HEK293 (cell line): Measurements from ENCODE around the gene KCNMB2.

Source experiments
- CTCF ChIA-PET: fragments of 350-600 bp; formaldehyde crosslinking; extraction: SDS; loops from one replicate; lab custom pipeline; 2021; ENCODE audit warnings: antibody characterized with exemption; lab: Yijun Ruan, JAX
- POLR2A ChIA-PET: fragments of 300-600 bp; formaldehyde crosslinking; extraction: SDS; loops from one replicate; lab custom pipeline; 2020; ENCODE audit warnings: antibody characterized with exemption, inconsistent platforms; lab: Yijun Ruan, JAX
- H3K27ac ChIP-seq: fragments of 200-500 bp; sonication (Bioruptor generic); 2 replicates; pipeline ENCODE4 v1.5.1; 2014; ENCODE audit warnings: low read depth, low read length, control low read depth, inconsistent platforms; ENCODE audit errors: extremely low read depth
- H3K36me3 ChIP-seq, 2 experiments: fragments of 200-500 bp in 1 of 2; sonication (Bioruptor generic) in 1 of 2; 1 replicate in 1 of 2; 2 replicates in 1 of 2; pipeline ENCODE4 v1.5.1; 2014 to 2017; ENCODE audit warnings: inconsistent platforms in 2 of 2, low read length in 2 of 2; ENCODE audit not compliant: control insufficient read depth in 2 of 2, insufficient read depth in 1 of 2
- H3K4me1 ChIP-seq: fragments of 200-500 bp; sonication (Bioruptor generic); 2 replicates; pipeline ENCODE4 v1.5.1; 2014; ENCODE audit warnings: mild to moderate bottlenecking, low read length, inconsistent platforms; ENCODE audit not compliant: control insufficient read depth, insufficient read depth
- H3K4me3 ChIP-seq: 2 replicates; pipeline ENCODE4 v1.5.1; 2011; ENCODE audit warnings: low read depth, mild to moderate bottlenecking, control low read depth, low read length, moderate library complexity
- H3K9me3 ChIP-seq: fragments of 200-500 bp; sonication (Bioruptor generic); 2 replicates; pipeline ENCODE4 v1.5.1; 2014; ENCODE audit warnings: low read depth, low read length, inconsistent platforms; ENCODE audit not compliant: control insufficient read depth, insufficient read depth
- ATF2 ChIP-seq: fragments of 450-650 bp; formaldehyde crosslinking; IDR thresholded peaks from 2 replicates; pipeline ENCODE4 v1.5.1; 2016; ENCODE audit warnings: missing biosample characterization, missing genetic modification characterization, low read depth
- BCL11B ChIP-seq: fragments of 450-650 bp; formaldehyde crosslinking; IDR thresholded peaks from 2 replicates; pipeline ENCODE4 v1.5.1; 2016; ENCODE audit warnings: low read depth, missing biosample characterization, missing genetic modification characterization
- KLF17 ChIP-seq: fragments of 450-650 bp; formaldehyde crosslinking; IDR thresholded peaks from 2 replicates; pipeline ENCODE4 v1.5.1; 2016; ENCODE audit warnings: missing biosample characterization, missing genetic modification characterization
- PATZ1 ChIP-seq: fragments of 450-650 bp; formaldehyde crosslinking; IDR thresholded peaks from 2 replicates; pipeline ENCODE4 v1.5.1; 2016; ENCODE audit warnings: missing biosample characterization, missing genetic modification characterization
- REST ChIP-seq: fragments of 450-650 bp; formaldehyde crosslinking; IDR thresholded peaks from 2 replicates; pipeline ENCODE4 v1.5.1; 2016; ENCODE audit warnings: missing biosample characterization, missing genetic modification characterization
- SCRT1 ChIP-seq: fragments of 450-650 bp; formaldehyde crosslinking; IDR thresholded peaks from 2 replicates; pipeline ENCODE4 v1.5.1; 2016; ENCODE audit warnings: missing biosample characterization, missing genetic modification characterization, borderline replicate concordance
- ZNF121 ChIP-seq: fragments of 450-650 bp; formaldehyde crosslinking; IDR thresholded peaks from 2 replicates; pipeline ENCODE4 v1.5.1; 2016; ENCODE audit warnings: missing biosample characterization, missing genetic modification characterization
- ZNF18 ChIP-seq: fragments of 450-650 bp; formaldehyde crosslinking; IDR thresholded peaks from 2 replicates; pipeline ENCODE4 v1.5.1; 2016; ENCODE audit warnings: missing biosample characterization, missing genetic modification characterization
- ZNF362 ChIP-seq: fragments of 450-650 bp; formaldehyde crosslinking; IDR thresholded peaks from 2 replicates; pipeline ENCODE4 v1.5.1; 2016; ENCODE audit warnings: missing biosample characterization, missing genetic modification characterization
- ZNF391 ChIP-seq: fragments of 450-650 bp; formaldehyde crosslinking; IDR thresholded peaks from 2 replicates; pipeline ENCODE4 v1.5.1; 2016; ENCODE audit warnings: low read depth, missing biosample characterization, missing genetic modification characterization, borderline replicate concordance
- ZNF473 ChIP-seq: fragments of 450-650 bp; formaldehyde crosslinking; IDR thresholded peaks from 2 replicates; pipeline ENCODE4 v1.5.1; 2017; ENCODE audit warnings: missing biosample characterization, missing genetic modification characterization
- ZNF488 ChIP-seq: fragments of 450-650 bp; formaldehyde crosslinking; IDR thresholded peaks from 2 replicates; pipeline ENCODE4 v1.5.1; 2016; ENCODE audit warnings: missing biosample characterization, missing genetic modification characterization
- ZNF521 ChIP-seq: fragments of 450-650 bp; formaldehyde crosslinking; IDR thresholded peaks from 2 replicates; pipeline ENCODE4 v1.5.1; 2017; ENCODE audit warnings: missing biosample characterization, mild to moderate bottlenecking, missing genetic modification characterization
- ZNF639 ChIP-seq: fragments of 450-650 bp; formaldehyde crosslinking; IDR thresholded peaks from 2 replicates; pipeline ENCODE4 v1.5.1; 2016; ENCODE audit warnings: missing biosample characterization, missing genetic modification characterization
- ZNF658 ChIP-seq: fragments of 450-650 bp; formaldehyde crosslinking; IDR thresholded peaks from 2 replicates; pipeline ENCODE4; 2016; ENCODE audit warnings: missing biosample characterization, missing genetic modification characterization
- ZNF777 ChIP-seq: fragments of 450-650 bp; formaldehyde crosslinking; IDR thresholded peaks from 2 replicates; pipeline ENCODE4 v1.5.1; 2017; ENCODE audit warnings: missing biosample characterization, missing genetic modification characterization, borderline replicate concordance
- ZSCAN5A ChIP-seq: fragments of 450-650 bp; formaldehyde crosslinking; IDR thresholded peaks from 2 replicates; pipeline ENCODE4 v1.5.1; 2016; ENCODE audit warnings: missing biosample characterization, missing genetic modification characterization
- ZXDB ChIP-seq: fragments of 450-650 bp; formaldehyde crosslinking; IDR thresholded peaks from 2 replicates; pipeline ENCODE4 v1.5.1; 2016; ENCODE audit warnings: missing biosample characterization, missing genetic modification characterization

KCNMB2 gene

GRCh38 chr3:178787960-178788359 is 251.7 kb downstream of the KCNMB2 start:
- H3K9me3 ChIP-seq, result no peaks in the 10 kb centered on the region
- TF ChIP-seq ZNF391 (tag by site-specific recombination) (no peak), ZNF473 (tag by site-specific recombination) (no peak), ZNF488 (tag by site-specific recombination) (no peak), KLF17 (no peak), ZNF777 (tag by site-specific recombination) (no peak), ZNF362 (tag by site-specific recombination) (no peak), ZNF521 (tag by site-specific recombination) (no peak), ZSCAN5A (tag by site-specific recombination) (no peak), ZNF18 (tag by site-specific recombination) (no peak), ZNF658 (tag by site-specific recombination) (no peak), BCL11B (tag by site-specific recombination) (no peak), ZNF639 (tag by site-specific recombination) (no peak), SCRT1 (tag by site-specific recombination) (no peak)
- no peaks in the 10 kb centered on the region for H3K4me1 ChIP-seq
- POLR2A ChIA-PET, result no interaction called here
- no peaks in the 10 kb centered on the region for H3K36me3 ChIP-seq
- CTCF ChIA-PET, result no interaction called here
- no peak overlapping the region for H3K4me3 ChIP-seq
- no peak overlapping the region for H3K27ac ChIP-seq

- ChIA-PET CTCF (no interaction called here), POLR2A (no interaction called here)
- TF ChIP-seq REST (tag by site-specific recombination) (no peak), PATZ1 (tag by site-specific recombination) (no peak), ATF2 (tag by site-specific recombination) (no peak), ZNF121 (tag by site-specific recombination) (no peak), ZXDB (no peak)
- TF ChIP-seq, all 188 proteins: peak for 0
Measured at GRCh38 chr3:178794711-178795110, 258.5 kb downstream of the KCNMB2 start.

More at GRCh38 chr3:178794711-178795110, 258.5 kb downstream of the KCNMB2 start:
- H3K4me3 ChIP-seq, result no peak overlapping the region
- no peaks in the 10 kb centered on the region for H3K9me3 ChIP-seq
- no peaks in the 10 kb centered on the region for H3K36me3 ChIP-seq
- no peaks in the 10 kb centered on the region for H3K4me1 ChIP-seq
- no peak overlapping the region for H3K27ac ChIP-seq
